NCI-H1436 (cell line): Measurements from ENCODE around the gene SLC2A2.

ENCODE experiments used
- DNase-seq: peaks from one replicate; lab custom pipeline; 2025; lab: John Stamatoyannopoulos, UW

Gene SLC2A2

DNA sequence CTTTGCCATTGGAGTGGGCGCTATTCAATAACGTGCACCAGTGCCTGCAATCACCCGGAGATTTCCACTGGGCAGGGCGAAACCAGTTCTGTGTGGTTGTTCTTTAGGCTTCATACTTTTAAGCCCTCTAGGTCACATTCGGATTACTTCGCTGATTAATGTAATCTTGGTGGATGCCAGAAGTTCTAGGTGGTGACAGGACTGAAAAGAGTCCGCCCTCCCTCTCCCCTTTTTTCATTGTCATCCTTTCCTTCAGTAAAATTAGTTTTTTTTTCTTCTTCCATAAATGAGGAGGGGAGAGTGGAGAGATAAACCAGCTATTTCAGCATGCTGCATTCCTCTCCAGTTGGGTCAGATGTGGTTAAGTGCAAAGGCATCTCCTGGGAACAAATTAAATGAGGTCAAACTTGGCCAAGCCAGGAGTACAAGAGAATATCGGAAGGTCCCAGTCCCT lies 2.3 kb upstream of the SLC2A2 start:
- no peak for DNase-seq

GRCh38 chr3:171028025-171028778 lies 1.7 kb upstream of the SLC2A2 start:
- no peak for DNase-seq

- no peak for DNase-seq
These were observed 3.0 kb downstream of the SLC2A2 start for GRCh38 chr3:171023566-171023965.

- no peak for DNase-seq
These were observed 5.1 kb downstream of the SLC2A2 start for GRCh38 chr3:171021377-171021776.

DNA sequence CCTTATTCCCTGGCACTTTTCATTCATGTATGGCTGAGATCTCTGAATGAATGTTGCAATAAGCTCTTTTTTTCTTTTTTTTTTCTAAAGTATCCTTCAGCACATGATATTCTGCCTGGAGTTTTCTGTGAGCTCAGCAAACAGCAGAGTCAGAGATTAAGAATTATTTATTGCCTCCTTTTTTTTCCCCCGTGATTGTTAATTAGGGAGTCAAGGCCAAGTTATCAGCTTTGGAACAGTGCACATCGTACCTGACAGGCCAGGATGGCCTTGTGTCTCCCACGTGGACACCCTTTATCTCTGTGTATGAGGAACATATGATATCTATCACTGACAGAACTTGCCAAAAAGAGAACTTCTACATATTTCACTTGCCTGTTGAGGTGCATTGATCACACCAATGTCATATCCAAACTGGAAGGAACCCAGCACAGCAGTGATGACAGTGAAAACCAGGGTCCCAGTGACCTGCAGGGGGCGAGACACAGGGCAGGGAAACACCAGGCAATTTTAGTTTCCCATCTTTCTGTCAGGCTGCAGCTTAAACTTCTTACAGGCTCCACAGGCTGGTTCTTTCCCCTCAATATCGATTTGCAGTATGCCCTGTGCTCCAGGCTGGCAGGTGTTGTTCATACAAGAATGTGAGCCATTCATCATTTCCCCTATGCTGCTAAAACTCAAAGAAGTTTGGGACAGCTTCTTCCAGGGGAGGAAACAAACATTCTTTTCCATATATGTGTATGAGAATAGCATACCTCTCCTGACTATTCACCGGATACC lies 8.2 kb downstream of the SLC2A2 start:
- DNase-seq: no peak

GRCh38 chr3:171013822-171014748 lies 12.4 kb downstream of the SLC2A2 start:
- DNase-seq: no peak

GRCh38 chr3:171011873-171012336 lies 14.6 kb downstream of the SLC2A2 start:
- no peak for DNase-seq

DNA sequence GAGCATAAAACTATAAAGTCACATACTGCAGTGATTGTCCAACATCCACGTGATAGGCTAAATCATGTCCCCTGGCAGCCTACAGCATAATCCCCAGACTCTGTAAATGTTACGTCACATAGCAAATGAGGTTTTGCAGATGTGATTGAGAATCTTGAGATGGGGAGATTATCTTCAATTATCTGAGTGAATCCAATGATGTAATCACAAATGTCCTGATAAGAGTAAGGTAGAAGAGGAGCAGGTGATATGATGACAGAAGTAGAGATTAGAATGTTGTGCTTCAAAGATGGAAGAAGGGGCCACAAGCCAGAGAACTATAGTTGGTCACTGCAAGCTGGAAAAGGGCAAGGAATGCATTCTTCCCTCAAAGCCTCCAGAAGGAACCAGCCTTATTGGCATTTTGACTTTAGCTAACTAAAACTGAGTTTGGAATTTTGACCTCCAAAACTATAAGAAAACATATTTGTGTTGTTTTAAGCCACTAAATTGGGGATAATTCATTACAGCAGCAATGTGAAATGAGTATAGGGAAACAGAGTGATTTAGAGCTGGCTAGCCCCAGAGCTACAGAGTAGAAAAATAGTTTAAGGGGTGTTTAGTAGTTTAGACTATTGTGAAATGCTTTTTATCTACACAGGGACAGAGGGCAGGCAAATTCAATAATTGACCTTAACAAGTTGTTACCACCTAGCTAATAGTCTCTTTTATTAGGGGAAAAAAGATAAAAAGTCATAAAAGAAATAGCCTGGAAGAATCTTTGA lies 15.2 kb downstream of the SLC2A2 start:
- no peak for DNase-seq

GRCh38 chr3:171007316-171007715 lies 19.2 kb downstream of the SLC2A2 start:
- DNase-seq: no peak

DNA sequence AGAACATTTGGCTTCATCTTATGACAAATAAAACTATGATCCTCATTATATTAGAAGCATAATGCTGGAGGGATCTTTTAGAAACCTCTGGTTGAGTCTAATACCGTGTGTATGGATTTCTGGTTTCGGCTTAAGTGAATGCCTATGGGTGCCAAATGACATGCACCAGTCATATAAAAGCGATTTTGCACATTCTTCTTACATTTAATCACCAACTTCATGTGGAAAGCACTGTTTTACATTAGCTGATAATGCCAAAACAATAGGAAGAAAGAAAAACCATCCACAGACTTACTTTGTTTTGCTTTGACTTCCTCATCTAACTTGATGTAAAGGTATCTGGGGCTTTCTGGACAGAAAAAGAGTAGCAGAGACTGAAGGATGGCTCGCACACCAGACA lies 20.9 kb downstream of the SLC2A2 start:
- no peak for DNase-seq

- no peak for DNase-seq
These were observed 24.4 kb downstream of the SLC2A2 start for GRCh38 chr3:171001957-171002694.

DNA sequence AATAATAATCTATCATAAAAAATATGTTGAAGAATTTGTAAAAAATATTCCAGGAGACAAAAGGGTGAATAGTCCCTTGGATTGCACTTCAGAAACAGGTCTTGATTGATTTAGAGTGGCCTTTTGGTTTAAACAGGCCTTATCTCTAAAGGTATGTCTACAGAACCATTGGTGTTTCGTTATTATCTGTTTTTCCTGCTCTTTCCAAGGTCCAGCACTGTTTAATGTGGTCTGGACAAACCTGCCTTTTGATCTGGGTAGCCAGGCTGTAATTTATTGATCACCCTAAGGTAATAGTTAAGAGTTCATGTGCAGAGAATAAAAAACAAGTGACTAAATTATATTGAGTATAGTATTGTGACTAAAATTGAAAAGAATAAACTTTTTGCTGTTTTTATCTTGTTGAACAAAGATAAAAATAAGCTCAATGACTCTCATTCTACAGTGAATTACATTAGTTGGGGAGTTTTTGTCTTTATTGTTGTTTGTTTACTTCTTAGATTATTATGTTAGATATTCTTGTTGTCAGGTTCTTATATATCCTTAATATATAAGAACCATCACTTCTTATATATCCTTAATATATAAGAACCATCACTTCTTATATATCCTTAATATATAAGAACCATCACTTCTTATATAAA lies 25.1 kb downstream of the SLC2A2 start:
- DNase-seq: no peak

- no peak for DNase-seq
These were observed 26.2 kb downstream of the SLC2A2 start for GRCh38 chr3:171000281-171000680.

- DNase-seq: no peak
These were observed 26.7 kb downstream of the SLC2A2 start for GRCh38 chr3:170999737-171000242.

GRCh38 chr3:170997961-170998913 lies 28.3 kb downstream of the SLC2A2 start:
- no peak for DNase-seq

- DNase-seq: no peak
These were observed 33.7 kb downstream of the SLC2A2 start for GRCh38 chr3:170992854-170993253.

GRCh38 chr3:170991664-170992063 lies 34.9 kb downstream of the SLC2A2 start:
- DNase-seq: no peak

DNA sequence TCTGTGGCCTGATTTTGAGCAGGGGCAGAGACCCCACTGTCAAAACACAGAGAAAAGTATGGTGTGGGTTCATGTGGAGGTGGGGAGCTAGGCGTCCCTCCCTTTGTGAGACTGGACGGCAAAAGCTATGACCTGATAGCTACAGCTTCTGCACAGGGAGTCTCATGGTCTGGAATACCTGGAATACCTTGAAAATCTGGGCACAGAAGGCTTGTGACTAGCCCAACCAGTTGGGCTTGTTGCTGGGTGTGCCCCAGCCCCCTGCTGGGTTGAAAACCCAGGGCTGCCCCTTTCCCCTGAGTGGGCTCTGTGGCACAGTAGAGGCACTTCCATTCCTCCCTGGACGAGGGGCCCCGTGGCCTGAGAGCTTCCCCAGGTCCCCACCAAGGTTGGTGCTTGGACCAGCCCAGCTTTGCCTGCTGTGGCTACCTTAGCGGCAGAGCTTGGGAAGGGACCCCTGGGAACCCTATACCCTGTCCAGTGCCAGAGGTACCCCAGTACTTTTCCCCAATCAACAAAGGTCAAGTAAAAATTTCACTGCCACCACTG lies 37.3 kb downstream of the SLC2A2 start:
- no peak for DNase-seq
